WTC11 (cell line): ENCODE data around the gene FOXL1. TPM values are rescaled to one million over a fixed set of nuclear protein-coding genes. Genes with fewer than 3 reads are reported as not detected.

ENCODE experiments used
- ATAC-seq: fragments of 200-7000 bp; cut with Tn5 transposase; 2 replicates; pipeline ENCODE4 v1.10.0; 2021; ENCODE audit warnings: mild to moderate bottlenecking, moderate library complexity
- CTCF ChIA-PET: fragments of 300-600 bp; sonication (Branson Sonifier 250); formaldehyde crosslinking; loops from one replicate; lab custom pipeline; 2021; ENCODE audit warnings: antibody characterized with exemption; lab: Charles Lee
- POLR2A ChIA-PET: fragments of 350-600 bp; sonication (Branson Sonifier 250); formaldehyde crosslinking; loops from one replicate; lab custom pipeline; 2021; ENCODE audit warnings: antibody characterized with exemption; lab: Charles Lee
- DNase-seq: peaks from one replicate; pipeline ENCODE4 v3.0.0; 2021; ENCODE audit warnings: low spot score
- H3K27ac Mint-ChIP-seq: 2 replicates; pipeline ENCODE4 v1.8.0; 2021; ENCODE audit warnings: mixed read lengths
- H3K27me3 Mint-ChIP-seq: 2 replicates; pipeline ENCODE4 v1.8.0; 2021; ENCODE audit warnings: low read depth, mild to moderate bottlenecking, moderate library complexity, mixed read lengths
- H3K36me3 Mint-ChIP-seq: 2 replicates; pipeline ENCODE4 v1.8.0; 2021; ENCODE audit warnings: mixed read lengths
- H3K4me1 Mint-ChIP-seq: 2 replicates; pipeline ENCODE4 v1.8.0; 2022; ENCODE audit warnings: mixed read lengths
- H3K4me3 Mint-ChIP-seq: 2 replicates; pipeline ENCODE4 v1.8.0; 2021; ENCODE audit warnings: mild to moderate bottlenecking, moderate library complexity, mixed read lengths
- H3K9me3 Mint-ChIP-seq: 2 replicates; pipeline ENCODE4 v1.8.0; 2021; ENCODE audit warnings: mixed read lengths
- FOXP1 ChIP-seq: sonication (generic); formaldehyde crosslinking; IDR thresholded peaks from 2 replicates; pipeline ENCODE4 v1.8.0; 2022; ENCODE audit warnings: missing genetic modification reagents, mild to moderate bottlenecking, moderate library complexity, borderline replicate concordance
- GABPB1 ChIP-seq: sonication (generic); formaldehyde crosslinking; IDR thresholded peaks from 2 replicates; pipeline ENCODE4 v1.8.1; 2023; ENCODE audit warnings: mild to moderate bottlenecking, missing genetic modification reagents
- JUN ChIP-seq: sonication (generic); formaldehyde crosslinking; IDR thresholded peaks from 2 replicates; pipeline ENCODE4 v1.8.0; 2023; ENCODE audit warnings: mild to moderate bottlenecking, missing genetic modification reagents
- KAT7 ChIP-seq: sonication (generic); formaldehyde crosslinking; IDR thresholded peaks from 2 replicates; pipeline ENCODE4 v1.8.1; 2023; ENCODE audit warnings: missing genetic modification reagents, mild to moderate bottlenecking, borderline replicate concordance
- MXD4 ChIP-seq: fragments of 250-450 bp; sonication (Bioruptor Pico); IDR thresholded peaks from 2 replicates; pipeline ENCODE4 v1.8.0; 2021; ENCODE audit warnings: mild to moderate bottlenecking, moderate library complexity, borderline replicate concordance
- NFATC4 ChIP-seq: fragments of 250-450 bp; sonication (Bioruptor Pico); IDR thresholded peaks from 2 replicates; pipeline ENCODE4 v1.9.0; 2021; ENCODE audit warnings: mild to moderate bottlenecking
- NR2C2 ChIP-seq: sonication (generic); formaldehyde crosslinking; IDR thresholded peaks from 2 replicates; pipeline ENCODE4 v1.8.0; 2022; ENCODE audit warnings: mild to moderate bottlenecking, missing genetic modification reagents
- TP53 ChIP-seq: sonication (generic); formaldehyde crosslinking; IDR thresholded peaks from 2 replicates; pipeline ENCODE4 v1.8.1; 2023; ENCODE audit warnings: mild to moderate bottlenecking, missing genetic modification reagents
- ZNF317 ChIP-seq: sonication (generic); formaldehyde crosslinking; IDR thresholded peaks from 2 replicates; pipeline ENCODE4 v1.8.1; 2023; ENCODE audit warnings: low read depth, mild to moderate bottlenecking, moderate library complexity, missing genetic modification reagents, borderline replicate concordance
- total RNA-seq: library from RNA; stranded (reverse); gene quantifications from 3 replicates; pipeline ENCODE4 v1.2.3, GENCODE V29; 2021
- TF ChIP-seq, protein P1 (sequence below): sonication (generic); formaldehyde crosslinking; IDR thresholded peaks from 2 replicates; pipeline ENCODE4 v1.8.0; 2022; ENCODE audit warnings: mild to moderate bottlenecking, missing genetic modification reagents
- TF ChIP-seq, protein P2 (sequence below): sonication (generic); formaldehyde crosslinking; IDR thresholded peaks from 2 replicates; pipeline ENCODE4 v1.8.1; 2022; ENCODE audit warnings: mild to moderate bottlenecking, missing genetic modification reagents, moderate library complexity, borderline replicate concordance
- TF ChIP-seq, protein P3 (sequence below): sonication (generic); formaldehyde crosslinking; IDR thresholded peaks from 2 replicates; pipeline ENCODE4 v1.8.0; 2023; ENCODE audit warnings: mild to moderate bottlenecking, missing genetic modification reagents
- TF ChIP-seq, protein P4 (sequence below): sonication (generic); formaldehyde crosslinking; IDR thresholded peaks from 2 replicates; pipeline ENCODE4 v1.8.0; 2023; ENCODE audit warnings: missing genetic modification reagents, mild to moderate bottlenecking, borderline replicate concordance
- TF ChIP-seq, protein P5 (sequence below): sonication (generic); formaldehyde crosslinking; IDR thresholded peaks from 2 replicates; pipeline ENCODE4 v1.8.1; 2023; ENCODE audit warnings: mild to moderate bottlenecking, moderate library complexity, missing genetic modification reagents
- TF ChIP-seq, protein P6 (sequence below): fragments of 250-450 bp; sonication (Bioruptor Pico); conservative IDR thresholded peaks from 2 replicates; pipeline ENCODE4 v1.9.0; 2021; ENCODE audit warnings: mild to moderate bottlenecking
- TF ChIP-seq, protein P7 (sequence below): sonication (generic); formaldehyde crosslinking; IDR thresholded peaks from 2 replicates; pipeline ENCODE4 v1.8.1; 2022; ENCODE audit warnings: missing genetic modification reagents, borderline replicate concordance
- TF ChIP-seq, protein P8 (sequence below): sonication (generic); formaldehyde crosslinking; IDR thresholded peaks from 2 replicates; pipeline ENCODE4 v1.8.1; 2023; ENCODE audit warnings: mild to moderate bottlenecking, missing genetic modification reagents, moderate library complexity

Gene FOXL1
- total RNA-seq, 1 experiment from 2014 or later: 0.33 TPM

DNA sequence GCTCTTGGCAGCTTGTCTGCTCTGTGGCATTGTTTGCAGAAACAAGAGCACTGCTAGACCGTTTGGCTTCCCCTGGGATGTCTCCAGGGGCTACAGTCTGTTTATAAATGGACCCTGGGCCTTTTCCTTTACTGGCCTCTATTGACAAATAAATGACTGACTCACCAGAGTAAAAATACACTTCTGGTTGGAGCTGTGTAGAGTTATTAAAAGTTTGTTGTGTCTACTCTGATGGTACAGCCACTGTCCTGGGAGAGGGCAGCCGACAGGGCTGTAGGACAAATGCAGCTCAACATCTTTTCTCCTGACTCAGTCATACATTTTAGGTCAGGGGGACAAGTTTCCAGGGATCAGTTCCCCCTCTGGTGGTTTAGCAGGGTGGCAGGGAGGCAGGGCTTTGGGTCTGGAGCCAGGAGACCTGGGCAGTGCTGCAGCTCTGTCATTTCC lies 30.0 kb downstream of the FOXL1 start (continued):
- TF ChIP-seq, protein P1, sequence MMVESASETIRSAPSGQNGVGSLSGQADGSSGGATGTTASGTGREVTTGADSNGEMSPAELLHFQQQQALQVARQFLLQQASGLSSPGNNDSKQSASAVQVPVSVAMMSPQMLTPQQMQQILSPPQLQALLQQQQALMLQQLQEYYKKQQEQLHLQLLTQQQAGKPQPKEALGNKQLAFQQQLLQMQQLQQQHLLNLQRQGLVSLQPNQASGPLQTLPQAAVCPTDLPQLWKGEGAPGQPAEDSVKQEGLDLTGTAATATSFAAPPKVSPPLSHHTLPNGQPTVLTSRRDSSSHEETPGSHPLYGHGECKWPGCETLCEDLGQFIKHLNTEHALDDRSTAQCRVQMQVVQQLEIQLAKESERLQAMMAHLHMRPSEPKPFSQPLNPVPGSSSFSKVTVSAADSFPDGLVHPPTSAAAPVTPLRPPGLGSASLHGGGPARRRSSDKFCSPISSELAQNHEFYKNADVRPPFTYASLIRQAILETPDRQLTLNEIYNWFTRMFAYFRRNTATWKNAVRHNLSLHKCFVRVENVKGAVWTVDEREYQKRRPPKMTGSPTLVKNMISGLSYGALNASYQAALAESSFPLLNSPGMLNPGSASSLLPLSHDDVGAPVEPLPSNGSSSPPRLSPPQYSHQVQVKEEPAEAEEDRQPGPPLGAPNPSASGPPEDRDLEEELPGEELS (CRISPR knock-in tag): no peak
- TF ChIP-seq NR2C2 (CRISPR knock-in tag) (no peak), NFATC4 (CRISPR knock-in tag) (no peak), TP53 (CRISPR knock-in tag) (no peak), MXD4 (CRISPR knock-in tag) (no peak)

DNA sequence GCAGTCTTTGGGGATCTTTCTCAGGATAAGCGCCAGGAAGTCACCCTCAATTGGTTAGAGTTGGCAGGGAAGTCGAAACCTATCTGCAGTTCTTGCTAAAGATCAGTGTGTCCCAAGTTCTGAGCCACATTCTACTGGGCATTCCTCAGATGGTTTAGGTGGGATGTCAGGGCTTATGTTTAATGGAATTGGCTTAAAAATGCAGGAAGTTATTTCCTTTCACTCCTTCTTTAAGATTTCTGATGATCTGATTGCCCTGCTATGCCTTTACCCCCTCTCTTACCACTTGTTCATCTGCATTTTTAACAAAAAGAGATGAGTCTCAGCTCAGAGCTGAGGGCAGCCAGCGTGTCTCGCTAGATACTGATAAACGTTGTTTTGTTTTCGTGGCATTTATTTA lies 30.8 kb downstream of the FOXL1 start:
- POLR2A ChIA-PET: no interaction called here
- Mint-ChIP-seq H3K27ac (no peak overlapping the region), H3K9me3 (peaks cover 16% of the 10 kb centered on the region), H3K27me3 (peaks cover 4% of the 10 kb centered on the region; the same call in 1 of the 2 replicates), H3K4me3 (no peak overlapping the region), H3K36me3 (no peaks in the 10 kb centered on the region), H3K4me1 (peaks cover 1% of the 10 kb centered on the region; the same call in 1 of the 2 replicates)
- ATAC-seq: no peak
- CTCF ChIA-PET: no interaction called here
- DNase-seq: no peak
- TF ChIP-seq, protein P2, sequence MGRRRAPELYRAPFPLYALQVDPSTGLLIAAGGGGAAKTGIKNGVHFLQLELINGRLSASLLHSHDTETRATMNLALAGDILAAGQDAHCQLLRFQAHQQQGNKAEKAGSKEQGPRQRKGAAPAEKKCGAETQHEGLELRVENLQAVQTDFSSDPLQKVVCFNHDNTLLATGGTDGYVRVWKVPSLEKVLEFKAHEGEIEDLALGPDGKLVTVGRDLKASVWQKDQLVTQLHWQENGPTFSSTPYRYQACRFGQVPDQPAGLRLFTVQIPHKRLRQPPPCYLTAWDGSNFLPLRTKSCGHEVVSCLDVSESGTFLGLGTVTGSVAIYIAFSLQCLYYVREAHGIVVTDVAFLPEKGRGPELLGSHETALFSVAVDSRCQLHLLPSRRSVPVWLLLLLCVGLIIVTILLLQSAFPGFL (CRISPR knock-in tag): no peak
- TF ChIP-seq, protein P3, sequence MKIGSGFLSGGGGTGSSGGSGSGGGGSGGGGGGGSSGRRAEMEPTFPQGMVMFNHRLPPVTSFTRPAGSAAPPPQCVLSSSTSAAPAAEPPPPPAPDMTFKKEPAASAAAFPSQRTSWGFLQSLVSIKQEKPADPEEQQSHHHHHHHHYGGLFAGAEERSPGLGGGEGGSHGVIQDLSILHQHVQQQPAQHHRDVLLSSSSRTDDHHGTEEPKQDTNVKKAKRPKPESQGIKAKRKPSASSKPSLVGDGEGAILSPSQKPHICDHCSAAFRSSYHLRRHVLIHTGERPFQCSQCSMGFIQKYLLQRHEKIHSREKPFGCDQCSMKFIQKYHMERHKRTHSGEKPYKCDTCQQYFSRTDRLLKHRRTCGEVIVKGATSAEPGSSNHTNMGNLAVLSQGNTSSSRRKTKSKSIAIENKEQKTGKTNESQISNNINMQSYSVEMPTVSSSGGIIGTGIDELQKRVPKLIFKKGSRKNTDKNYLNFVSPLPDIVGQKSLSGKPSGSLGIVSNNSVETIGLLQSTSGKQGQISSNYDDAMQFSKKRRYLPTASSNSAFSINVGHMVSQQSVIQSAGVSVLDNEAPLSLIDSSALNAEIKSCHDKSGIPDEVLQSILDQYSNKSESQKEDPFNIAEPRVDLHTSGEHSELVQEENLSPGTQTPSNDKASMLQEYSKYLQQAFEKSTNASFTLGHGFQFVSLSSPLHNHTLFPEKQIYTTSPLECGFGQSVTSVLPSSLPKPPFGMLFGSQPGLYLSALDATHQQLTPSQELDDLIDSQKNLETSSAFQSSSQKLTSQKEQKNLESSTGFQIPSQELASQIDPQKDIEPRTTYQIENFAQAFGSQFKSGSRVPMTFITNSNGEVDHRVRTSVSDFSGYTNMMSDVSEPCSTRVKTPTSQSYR: no peak
- TF ChIP-seq, protein P4, sequence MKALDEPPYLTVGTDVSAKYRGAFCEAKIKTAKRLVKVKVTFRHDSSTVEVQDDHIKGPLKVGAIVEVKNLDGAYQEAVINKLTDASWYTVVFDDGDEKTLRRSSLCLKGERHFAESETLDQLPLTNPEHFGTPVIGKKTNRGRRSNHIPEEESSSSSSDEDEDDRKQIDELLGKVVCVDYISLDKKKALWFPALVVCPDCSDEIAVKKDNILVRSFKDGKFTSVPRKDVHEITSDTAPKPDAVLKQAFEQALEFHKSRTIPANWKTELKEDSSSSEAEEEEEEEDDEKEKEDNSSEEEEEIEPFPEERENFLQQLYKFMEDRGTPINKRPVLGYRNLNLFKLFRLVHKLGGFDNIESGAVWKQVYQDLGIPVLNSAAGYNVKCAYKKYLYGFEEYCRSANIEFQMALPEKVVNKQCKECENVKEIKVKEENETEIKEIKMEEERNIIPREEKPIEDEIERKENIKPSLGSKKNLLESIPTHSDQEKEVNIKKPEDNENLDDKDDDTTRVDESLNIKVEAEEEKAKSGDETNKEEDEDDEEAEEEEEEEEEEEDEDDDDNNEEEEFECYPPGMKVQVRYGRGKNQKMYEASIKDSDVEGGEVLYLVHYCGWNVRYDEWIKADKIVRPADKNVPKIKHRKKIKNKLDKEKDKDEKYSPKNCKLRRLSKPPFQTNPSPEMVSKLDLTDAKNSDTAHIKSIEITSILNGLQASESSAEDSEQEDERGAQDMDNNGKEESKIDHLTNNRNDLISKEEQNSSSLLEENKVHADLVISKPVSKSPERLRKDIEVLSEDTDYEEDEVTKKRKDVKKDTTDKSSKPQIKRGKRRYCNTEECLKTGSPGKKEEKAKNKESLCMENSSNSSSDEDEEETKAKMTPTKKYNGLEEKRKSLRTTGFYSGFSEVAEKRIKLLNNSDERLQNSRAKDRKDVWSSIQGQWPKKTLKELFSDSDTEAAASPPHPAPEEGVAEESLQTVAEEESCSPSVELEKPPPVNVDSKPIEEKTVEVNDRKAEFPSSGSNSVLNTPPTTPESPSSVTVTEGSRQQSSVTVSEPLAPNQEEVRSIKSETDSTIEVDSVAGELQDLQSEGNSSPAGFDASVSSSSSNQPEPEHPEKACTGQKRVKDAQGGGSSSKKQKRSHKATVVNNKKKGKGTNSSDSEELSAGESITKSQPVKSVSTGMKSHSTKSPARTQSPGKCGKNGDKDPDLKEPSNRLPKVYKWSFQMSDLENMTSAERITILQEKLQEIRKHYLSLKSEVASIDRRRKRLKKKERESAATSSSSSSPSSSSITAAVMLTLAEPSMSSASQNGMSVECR (CRISPR knock-in tag): no peak
- no peak for TF ChIP-seq ZNF317
- TF ChIP-seq FOXP1 (CRISPR knock-in tag): no peak
- TF ChIP-seq, protein P5, sequence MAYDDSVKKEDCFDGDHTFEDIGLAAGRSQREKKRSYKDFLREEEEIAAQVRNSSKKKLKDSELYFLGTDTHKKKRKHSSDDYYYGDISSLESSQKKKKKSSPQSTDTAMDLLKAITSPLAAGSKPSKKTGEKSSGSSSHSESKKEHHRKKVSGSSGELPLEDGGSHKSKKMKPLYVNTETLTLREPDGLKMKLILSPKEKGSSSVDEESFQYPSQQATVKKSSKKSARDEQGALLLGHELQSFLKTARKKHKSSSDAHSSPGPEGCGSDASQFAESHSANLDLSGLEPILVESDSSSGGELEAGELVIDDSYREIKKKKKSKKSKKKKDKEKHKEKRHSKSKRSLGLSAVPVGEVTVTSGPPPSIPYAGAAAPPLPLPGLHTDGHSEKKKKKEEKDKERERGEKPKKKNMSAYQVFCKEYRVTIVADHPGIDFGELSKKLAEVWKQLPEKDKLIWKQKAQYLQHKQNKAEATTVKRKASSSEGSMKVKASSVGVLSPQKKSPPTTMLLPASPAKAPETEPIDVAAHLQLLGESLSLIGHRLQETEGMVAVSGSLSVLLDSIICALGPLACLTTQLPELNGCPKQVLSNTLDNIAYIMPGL: no peak
- TF ChIP-seq GABPB1 (CRISPR knock-in tag): no peak
- TF ChIP-seq KAT7 (CRISPR knock-in tag): no peak
- TF ChIP-seq, protein P6, sequence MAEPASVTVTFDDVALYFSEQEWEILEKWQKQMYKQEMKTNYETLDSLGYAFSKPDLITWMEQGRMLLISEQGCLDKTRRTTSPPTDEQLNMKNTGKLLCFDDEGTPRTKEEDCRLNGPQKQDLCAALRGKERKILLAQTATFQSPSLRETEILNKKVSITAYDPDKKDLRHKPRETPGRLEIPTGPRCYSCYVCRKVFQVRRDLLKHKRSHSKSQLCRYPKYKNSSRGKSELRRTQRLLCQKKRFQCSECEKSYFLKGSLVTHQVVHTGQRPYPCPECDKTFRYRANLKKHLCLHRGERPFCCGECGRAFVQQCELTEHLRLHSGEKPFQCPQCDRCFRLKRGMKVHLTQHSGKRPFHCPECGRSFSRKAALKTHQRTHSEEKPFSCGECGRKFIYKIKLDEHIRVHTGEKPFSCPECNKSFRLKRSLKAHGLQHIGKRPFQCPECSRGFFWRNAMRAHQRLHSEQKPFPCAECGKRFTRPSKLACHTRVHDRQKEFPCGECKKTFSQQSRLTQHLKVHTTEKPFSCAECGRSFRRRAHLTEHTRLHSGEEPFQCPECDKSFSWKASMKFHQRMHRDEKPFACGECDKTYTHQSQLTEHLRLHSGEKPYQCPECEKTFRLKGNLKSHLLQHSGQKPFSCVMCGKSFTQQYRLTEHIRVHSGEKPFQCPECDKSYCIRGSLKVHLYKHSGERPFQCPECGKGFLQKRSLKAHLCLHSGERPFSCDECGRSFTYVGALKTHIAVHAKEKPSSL (CRISPR knock-in tag): no peak
- TF ChIP-seq, protein P7, sequence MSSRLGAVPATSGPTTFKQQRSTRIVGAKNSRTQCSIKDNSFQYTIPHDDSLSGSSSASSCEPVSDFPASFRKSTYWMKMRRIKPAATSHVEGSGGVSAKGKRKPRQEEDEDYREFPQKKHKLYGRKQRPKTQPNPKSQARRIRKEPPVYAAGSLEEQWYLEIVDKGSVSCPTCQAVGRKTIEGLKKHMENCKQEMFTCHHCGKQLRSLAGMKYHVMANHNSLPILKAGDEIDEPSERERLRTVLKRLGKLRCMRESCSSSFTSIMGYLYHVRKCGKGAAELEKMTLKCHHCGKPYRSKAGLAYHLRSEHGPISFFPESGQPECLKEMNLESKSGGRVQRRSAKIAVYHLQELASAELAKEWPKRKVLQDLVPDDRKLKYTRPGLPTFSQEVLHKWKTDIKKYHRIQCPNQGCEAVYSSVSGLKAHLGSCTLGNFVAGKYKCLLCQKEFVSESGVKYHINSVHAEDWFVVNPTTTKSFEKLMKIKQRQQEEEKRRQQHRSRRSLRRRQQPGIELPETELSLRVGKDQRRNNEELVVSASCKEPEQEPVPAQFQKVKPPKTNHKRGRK (CRISPR knock-in tag): no peak
- TF ChIP-seq NFATC4 (CRISPR knock-in tag): no peak
- TF ChIP-seq, protein P8, sequence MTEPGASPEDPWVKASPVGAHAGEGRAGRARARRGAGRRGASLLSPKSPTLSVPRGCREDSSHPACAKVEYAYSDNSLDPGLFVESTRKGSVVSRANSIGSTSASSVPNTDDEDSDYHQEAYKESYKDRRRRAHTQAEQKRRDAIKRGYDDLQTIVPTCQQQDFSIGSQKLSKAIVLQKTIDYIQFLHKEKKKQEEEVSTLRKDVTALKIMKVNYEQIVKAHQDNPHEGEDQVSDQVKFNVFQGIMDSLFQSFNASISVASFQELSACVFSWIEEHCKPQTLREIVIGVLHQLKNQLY (CRISPR knock-in tag): no peak
- TF ChIP-seq JUN (CRISPR knock-in tag): no peak
